ENCODE data around the gene CDCP2. TPM values are rescaled to one million over a fixed set of nuclear protein-coding genes. Genes with fewer than 3 reads are reported as not detected.

CDCP2 gene
- total RNA-seq, 1 donor = not detected

DNA sequence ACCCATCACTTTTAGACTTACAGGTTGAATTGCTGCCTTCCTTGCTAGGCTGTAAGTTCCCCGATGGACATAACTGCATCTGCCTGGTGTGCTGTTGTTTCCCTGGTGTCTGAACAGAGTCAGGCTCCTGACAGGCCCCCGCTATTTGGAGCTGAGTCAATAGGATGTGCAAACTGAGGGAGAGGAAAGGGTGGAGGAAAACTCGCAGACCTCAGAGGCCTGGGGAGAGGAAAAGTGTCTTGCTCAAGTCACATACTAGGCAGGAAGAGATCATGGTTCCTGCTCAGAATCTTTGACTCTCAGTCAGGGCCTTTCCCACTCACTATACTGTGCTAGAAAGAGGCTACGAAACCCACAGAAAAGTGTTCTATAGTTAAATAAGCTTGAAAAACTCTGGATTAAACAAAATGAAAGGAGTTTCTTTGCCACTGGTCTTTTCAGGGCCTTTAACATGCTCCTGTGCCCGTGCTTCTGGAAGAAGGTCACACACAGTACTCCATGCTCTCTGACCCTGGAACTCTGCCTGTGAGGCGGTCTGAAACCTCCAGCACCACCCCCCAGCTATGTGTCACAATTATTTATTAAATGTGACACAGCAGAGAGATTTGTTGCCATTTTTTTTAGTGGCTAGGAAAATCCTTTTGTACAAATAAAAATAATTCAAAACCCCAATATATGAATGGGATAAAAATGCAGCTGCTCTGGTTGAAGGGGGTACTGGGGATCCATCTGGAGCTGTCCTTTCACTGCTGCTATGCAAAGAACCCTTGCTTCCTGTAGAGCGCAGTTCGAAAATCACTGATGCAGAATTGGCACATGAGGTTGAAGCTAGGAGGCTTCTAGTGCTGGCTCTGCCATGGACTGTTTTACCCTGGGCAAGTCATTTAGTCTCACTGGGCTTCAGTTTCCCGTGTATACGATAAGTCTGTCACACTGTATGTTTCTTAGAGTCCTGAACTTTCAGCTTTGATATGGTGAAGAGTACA, 20.1 kb upstream of the CDCP2 start:
- H3K4me2 ChIP-seq (ENCODE audit: insufficient read depth, low read length) = no peak overlapping the region
- no peaks in the 10 kb centered on the region for H3K79me2 ChIP-seq (ENCODE audit: insufficient read depth, low read length)
- no peak overlapping the region for H3K4me3 ChIP-seq (ENCODE audit: insufficient read depth, low read length)
- no peaks in the 10 kb centered on the region for H4K20me1 ChIP-seq (ENCODE audit: insufficient read depth, low read length)
- peak; percentile 85 for DNase-seq (ENCODE audit: insufficient read length, low spot score, missing footprints)
- H3K36me3 ChIP-seq (ENCODE audit: insufficient read depth, low read length) = no peaks in the 10 kb centered on the region
- no peaks in the 10 kb centered on the region for H3K9me3 ChIP-seq (ENCODE audit: low read depth, low read length)
- TF ChIP-seq, protein P1, sequence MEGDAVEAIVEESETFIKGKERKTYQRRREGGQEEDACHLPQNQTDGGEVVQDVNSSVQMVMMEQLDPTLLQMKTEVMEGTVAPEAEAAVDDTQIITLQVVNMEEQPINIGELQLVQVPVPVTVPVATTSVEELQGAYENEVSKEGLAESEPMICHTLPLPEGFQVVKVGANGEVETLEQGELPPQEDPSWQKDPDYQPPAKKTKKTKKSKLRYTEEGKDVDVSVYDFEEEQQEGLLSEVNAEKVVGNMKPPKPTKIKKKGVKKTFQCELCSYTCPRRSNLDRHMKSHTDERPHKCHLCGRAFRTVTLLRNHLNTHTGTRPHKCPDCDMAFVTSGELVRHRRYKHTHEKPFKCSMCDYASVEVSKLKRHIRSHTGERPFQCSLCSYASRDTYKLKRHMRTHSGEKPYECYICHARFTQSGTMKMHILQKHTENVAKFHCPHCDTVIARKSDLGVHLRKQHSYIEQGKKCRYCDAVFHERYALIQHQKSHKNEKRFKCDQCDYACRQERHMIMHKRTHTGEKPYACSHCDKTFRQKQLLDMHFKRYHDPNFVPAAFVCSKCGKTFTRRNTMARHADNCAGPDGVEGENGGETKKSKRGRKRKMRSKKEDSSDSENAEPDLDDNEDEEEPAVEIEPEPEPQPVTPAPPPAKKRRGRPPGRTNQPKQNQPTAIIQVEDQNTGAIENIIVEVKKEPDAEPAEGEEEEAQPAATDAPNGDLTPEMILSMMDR (IDR thresholded peaks at IDR 0.05; ENCODE audit: extremely low read depth, low read depth, low read length) = no peak
- H2AFZ ChIP-seq (ENCODE audit: low read length) = no peak overlapping the region
- H3K4me1 ChIP-seq (ENCODE audit: insufficient read depth, low read length) = no peaks in the 10 kb centered on the region
- no peak overlapping the region for H3K27ac ChIP-seq (ENCODE audit: low read depth, low read length)
- H3K27me3 ChIP-seq (ENCODE audit: insufficient read depth, low read length) = no peaks in the 10 kb centered on the region

DNA sequence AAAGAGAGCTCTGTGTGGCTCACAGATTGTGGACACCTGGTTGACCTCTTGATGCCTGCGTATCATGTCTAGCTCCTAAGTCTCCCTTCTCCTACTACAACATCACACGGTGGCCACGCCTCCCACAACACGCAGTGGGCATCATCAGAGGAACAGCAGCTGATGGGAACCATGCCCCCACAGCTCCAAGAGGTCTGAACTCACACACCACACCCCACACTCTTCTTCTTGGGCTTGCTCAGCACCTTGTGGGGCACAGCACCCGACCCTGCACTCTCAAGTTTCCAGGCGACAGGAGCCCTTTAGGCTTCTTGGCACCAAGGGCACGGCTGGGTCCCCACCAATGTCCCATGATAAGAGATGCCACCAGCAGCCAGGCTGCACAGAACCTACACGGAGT, 18.8 kb upstream of the CDCP2 start:
- Histone ChIP-seq H3K4me3 (ENCODE audit: insufficient read depth, low read length) (no peak overlapping the region), H3K27ac (ENCODE audit: low read depth, low read length) (no peak overlapping the region), H3K4me2 (ENCODE audit: insufficient read depth, low read length) (no peak overlapping the region), H2AFZ (ENCODE audit: low read length) (no peak overlapping the region), H3K9me3 (ENCODE audit: low read depth, low read length) (no peaks in the 10 kb centered on the region), H3K79me2 (ENCODE audit: insufficient read depth, low read length) (no peaks in the 10 kb centered on the region), H4K20me1 (ENCODE audit: insufficient read depth, low read length) (no peaks in the 10 kb centered on the region), H3K4me1 (ENCODE audit: insufficient read depth, low read length) (no peaks in the 10 kb centered on the region), H3K27me3 (ENCODE audit: insufficient read depth, low read length) (no peaks in the 10 kb centered on the region), H3K36me3 (ENCODE audit: insufficient read depth, low read length) (no peaks in the 10 kb centered on the region)
- TF ChIP-seq, protein P1 (IDR thresholded peaks at IDR 0.05; ENCODE audit: extremely low read depth, low read depth, low read length) = no peak
- no peak for DNase-seq (ENCODE audit: insufficient read length, low spot score, missing footprints)

DNA sequence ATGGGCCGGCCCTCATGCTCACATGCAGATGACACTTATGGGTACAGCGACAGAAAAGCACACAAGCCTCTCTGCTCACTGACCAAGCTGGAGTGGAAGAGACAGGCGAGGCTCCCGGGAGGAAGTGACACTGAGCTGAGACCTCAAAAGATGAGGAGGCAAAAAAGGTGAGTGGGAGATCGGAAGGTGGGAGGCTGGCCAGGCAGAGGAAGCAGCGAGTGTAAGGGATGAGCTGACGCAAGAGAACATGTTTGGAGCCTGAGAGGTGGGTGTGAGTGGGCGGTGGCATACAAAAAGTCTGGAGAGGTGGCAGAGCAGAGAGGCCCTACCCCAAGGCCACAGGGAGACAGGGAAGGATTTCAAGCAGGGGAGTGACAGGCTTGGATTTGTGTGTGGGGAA, 18.2 kb upstream of the CDCP2 start:
- no peak overlapping the region for H3K4me3 ChIP-seq (ENCODE audit: insufficient read depth, low read length)
- TF ChIP-seq, protein P1 (IDR thresholded peaks at IDR 0.05; ENCODE audit: extremely low read depth, low read depth, low read length) = no peak
- H3K4me2 ChIP-seq (ENCODE audit: insufficient read depth, low read length) = no peak overlapping the region
- H3K27ac ChIP-seq (ENCODE audit: low read depth, low read length) = no peak overlapping the region
- H3K79me2 ChIP-seq (ENCODE audit: insufficient read depth, low read length) = no peaks in the 10 kb centered on the region
- H3K9me3 ChIP-seq (ENCODE audit: low read depth, low read length) = no peaks in the 10 kb centered on the region
- H4K20me1 ChIP-seq (ENCODE audit: insufficient read depth, low read length) = no peaks in the 10 kb centered on the region
- no peak for DNase-seq (ENCODE audit: insufficient read length, low spot score, missing footprints)
- H3K27me3 ChIP-seq (ENCODE audit: insufficient read depth, low read length) = no peaks in the 10 kb centered on the region
- H3K36me3 ChIP-seq (ENCODE audit: insufficient read depth, low read length) = no peaks in the 10 kb centered on the region
- no peaks in the 10 kb centered on the region for H3K4me1 ChIP-seq (ENCODE audit: insufficient read depth, low read length)
- no peak overlapping the region for H2AFZ ChIP-seq (ENCODE audit: low read length)

DNA sequence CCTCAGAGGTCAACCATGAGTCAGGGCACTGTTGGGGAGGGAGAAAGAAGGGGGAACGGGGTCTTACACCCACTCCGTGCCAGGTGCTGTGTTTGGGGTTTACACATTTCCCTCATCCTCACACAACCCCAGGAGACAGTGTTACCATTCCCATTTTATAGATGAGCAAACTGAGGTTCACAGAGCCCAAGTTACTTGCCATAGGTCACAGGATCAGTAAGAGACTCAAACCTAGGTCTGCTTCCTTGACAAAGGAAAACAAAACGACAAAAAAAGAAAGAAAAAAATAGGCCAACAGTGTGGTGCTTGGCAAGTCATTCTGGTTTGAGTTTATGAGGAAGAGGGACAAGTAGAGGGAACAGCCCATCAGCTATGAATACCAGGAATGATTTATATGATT, 16.3 kb upstream of the CDCP2 start:
- Histone ChIP-seq H4K20me1 (ENCODE audit: insufficient read depth, low read length) (no peaks in the 10 kb centered on the region), H3K27me3 (ENCODE audit: insufficient read depth, low read length) (no peaks in the 10 kb centered on the region), H3K4me2 (ENCODE audit: insufficient read depth, low read length) (no peak overlapping the region), H2AFZ (ENCODE audit: low read length) (no peak overlapping the region), H3K4me3 (ENCODE audit: insufficient read depth, low read length) (no peak overlapping the region), H3K9me3 (ENCODE audit: low read depth, low read length) (no peaks in the 10 kb centered on the region), H3K4me1 (ENCODE audit: insufficient read depth, low read length) (no peaks in the 10 kb centered on the region), H3K36me3 (ENCODE audit: insufficient read depth, low read length) (no peaks in the 10 kb centered on the region), H3K27ac (ENCODE audit: low read depth, low read length) (no peak overlapping the region), H3K79me2 (ENCODE audit: insufficient read depth, low read length) (no peaks in the 10 kb centered on the region)
- TF ChIP-seq, protein P1 (IDR thresholded peaks at IDR 0.05; ENCODE audit: extremely low read depth, low read depth, low read length) = no peak
- no peak for DNase-seq (ENCODE audit: insufficient read length, low spot score, missing footprints)

Measured in osteoblast (primary cell).